OCI-LY3 (cell line): ENCODE data around the gene GAPT.

ENCODE experiments used
- H2AFZ ChIP-seq: fragments of 200-600, 300-600 bp; shearing (Covaris generic); 2 replicates; pipeline ENCODE4 v1.6.0; 2014; ENCODE audit warnings: antibody characterized with exemption, low read depth, low read length
- H3K27ac ChIP-seq: fragments of 200-600, 300-600 bp; sonication (generic); 2 replicates; pipeline ENCODE4 v1.5.1; 2014; ENCODE audit warnings: mild to moderate bottlenecking, low read length, moderate library complexity, mixed read lengths
- H3K27me3 ChIP-seq: fragments of 200-600, 300-600 bp; sonication (generic); 2 replicates; pipeline ENCODE4 v1.6.1; 2014; ENCODE audit warnings: low read depth, low read length, mixed read lengths
- H3K36me3 ChIP-seq: fragments of 200-600, 300-600 bp; sonication (generic); replicated peaks from 2 replicates; pipeline ENCODE3; 2014; ENCODE audit warnings: low read depth, low read length, mixed read lengths
- H3K4me1 ChIP-seq: fragments of 300-600, 200-600 bp; sonication (generic); 2 replicates; pipeline ENCODE4 v1.6.1; 2014; ENCODE audit warnings: low read length, mixed read lengths
- H3K4me2 ChIP-seq: fragments of 200-600, 300-600 bp; sonication (generic); 2 replicates; pipeline ENCODE4 v1.6.1; 2014; ENCODE audit warnings: low read length, mixed read lengths
- H3K4me3 ChIP-seq: fragments of 300-600, 200-600 bp; sonication (generic); 2 replicates; pipeline ENCODE4 v1.5.1; 2014; ENCODE audit warnings: antibody characterized with exemption, mild to moderate bottlenecking, low read length, moderate library complexity
- H3K79me2 ChIP-seq: fragments of 300-600, 200-600 bp; shearing (Covaris generic); 2 replicates; pipeline ENCODE4 v1.6.1; 2014; ENCODE audit warnings: mild to moderate bottlenecking, low read length, mixed read lengths
- H3K9ac ChIP-seq: fragments of 300-600, 200-600 bp; shearing (Covaris generic); 2 replicates; pipeline ENCODE4 v1.6.0; 2014; ENCODE audit warnings: mild to moderate bottlenecking, low read length, moderate library complexity
- H3K9me3 ChIP-seq: fragments of 200-600, 300-600 bp; shearing (Covaris generic); 2 replicates; pipeline ENCODE4 v1.6.1; 2014; ENCODE audit warnings: low read length, mixed read lengths; ENCODE audit not compliant: insufficient read depth
- H4K20me1 ChIP-seq: fragments of 200-600, 300-600 bp; sonication (generic); 2 replicates; pipeline ENCODE4 v1.6.1; 2016; ENCODE audit warnings: low read length, mixed read lengths; ENCODE audit not compliant: insufficient read depth
- CTCF ChIP-seq: fragments of 200-600, 300-600 bp; sonication (generic); IDR thresholded peaks from 2 replicates; pipeline ENCODE4 v1.5.1; 2014; ENCODE audit warnings: antibody characterized with exemption, low read length, low read depth
- EZH2phosphoT487 ChIP-seq: fragments of 200-600 bp; shearing (Covaris generic); IDR thresholded peaks from 2 replicates; pipeline ENCODE4 v1.6.1; 2018; ENCODE audit warnings: antibody characterized with exemption, mixed run types, low read depth

The GAPT gene

DNA sequence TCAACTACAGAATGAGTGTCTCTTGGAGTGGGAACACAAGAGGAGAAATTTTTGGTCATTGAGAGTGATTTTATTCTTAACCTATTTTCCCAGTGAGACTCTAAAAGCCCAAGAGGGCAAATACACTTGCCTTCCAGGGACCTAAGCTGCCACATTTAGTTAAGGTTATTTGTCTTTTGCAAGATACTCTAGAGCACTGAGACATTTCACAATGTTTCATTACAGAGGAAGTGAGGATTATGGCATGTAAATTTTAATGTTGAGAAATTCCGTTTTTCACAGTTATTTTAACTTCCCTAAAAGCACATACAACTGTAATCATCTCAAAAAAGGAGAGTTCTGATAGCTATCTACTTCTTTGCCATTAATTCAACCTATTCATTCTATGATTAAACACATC lies 53.0 kb downstream of the GAPT start:
- H3K9ac ChIP-seq = no peak overlapping the region
- H3K79me2 ChIP-seq = no peaks in the 10 kb centered on the region
- H4K20me1 ChIP-seq = no peaks in the 10 kb centered on the region
- H3K4me2 ChIP-seq = peak overlapping the region; percentile 56
- TF ChIP-seq CTCF = no peak
- TF ChIP-seq EZH2phosphoT487 = no peak
- H2AFZ ChIP-seq = no peak overlapping the region
- peak overlapping the region; percentile 25 for H3K4me3 ChIP-seq
- peaks cover 40% of the 10 kb centered on the region for H3K4me1 ChIP-seq
- no peaks in the 10 kb centered on the region for H3K36me3 ChIP-seq
- H3K27ac ChIP-seq = peak overlapping the region; percentile 52
- no peaks in the 10 kb centered on the region for H3K27me3 ChIP-seq
- H3K9me3 ChIP-seq = no peaks in the 10 kb centered on the region

DNA sequence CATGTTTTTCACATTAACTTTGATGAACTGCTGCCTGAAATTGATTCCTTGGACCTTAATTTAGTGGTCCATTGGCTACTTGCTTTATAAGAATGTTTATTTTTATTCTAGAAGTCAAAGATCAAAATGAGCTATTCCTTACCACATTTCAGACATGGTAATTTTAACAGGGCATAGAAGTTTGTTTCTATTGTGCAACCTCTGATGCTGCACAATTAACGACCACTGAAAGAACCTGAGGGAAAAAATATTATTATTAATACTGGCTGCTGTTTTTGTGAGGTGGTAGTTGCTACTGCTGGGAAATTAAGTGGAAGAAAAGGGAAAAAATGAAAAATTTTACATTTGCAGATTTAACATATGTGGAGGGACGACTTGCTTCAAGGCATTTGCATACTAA lies 53.7 kb downstream of the GAPT start:
- Histone ChIP-seq H3K27ac (peak overlapping the region; percentile 52), H3K4me2 (peak overlapping the region; percentile 56), H3K4me1 (peaks cover 40% of the 10 kb centered on the region)

DNA sequence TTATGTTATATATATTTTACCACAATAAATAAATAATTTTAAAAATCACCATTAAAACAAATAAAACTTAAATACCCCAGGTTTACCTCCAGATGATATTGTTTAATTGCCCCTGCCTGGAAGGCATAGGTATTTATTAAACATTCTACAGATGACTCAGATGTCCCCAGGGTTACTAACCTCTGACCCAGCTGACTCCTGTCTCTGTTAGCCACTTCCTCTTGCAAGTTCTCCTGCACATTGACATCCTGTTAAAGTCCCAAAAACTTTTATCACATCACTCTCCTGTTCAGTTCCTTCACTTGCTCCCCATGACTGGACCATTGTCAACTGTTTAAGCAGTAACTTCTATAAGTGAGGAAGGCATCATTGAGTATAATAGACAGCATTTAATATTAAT lies 54.7 kb downstream of the GAPT start:
- Histone ChIP-seq H3K9me3 (no peaks in the 10 kb centered on the region), H3K27ac (no peak overlapping the region), H3K4me2 (peak overlapping the region; percentile 56), H3K27me3 (no peaks in the 10 kb centered on the region), H3K9ac (no peak overlapping the region), H3K36me3 (no peaks in the 10 kb centered on the region), H2AFZ (no peak overlapping the region), H3K4me1 (peaks cover 40% of the 10 kb centered on the region), H3K4me3 (no peak overlapping the region), H4K20me1 (no peaks in the 10 kb centered on the region), H3K79me2 (no peaks in the 10 kb centered on the region)
- TF ChIP-seq EZH2phosphoT487 = no peak
- no peak for TF ChIP-seq CTCF

More for the DNA sequence above, 53.7 kb downstream of the GAPT start:
- no peaks in the 10 kb centered on the region for H3K27me3 ChIP-seq
- H4K20me1 ChIP-seq = no peaks in the 10 kb centered on the region
- H3K9me3 ChIP-seq = no peaks in the 10 kb centered on the region
- H3K79me2 ChIP-seq = no peaks in the 10 kb centered on the region
- H3K36me3 ChIP-seq = no peaks in the 10 kb centered on the region
- no peak overlapping the region for H2AFZ ChIP-seq
- H3K9ac ChIP-seq = no peak overlapping the region
- peak overlapping the region; percentile 25 for H3K4me3 ChIP-seq
- no peak for TF ChIP-seq EZH2phosphoT487
